NCI-H2227 (cell line): Measurements from ENCODE around the gene HLA-E.
"Not testable (repeated sequence)": the region's sequence is repeated elsewhere in the genome, so short reads cannot be mapped to it uniquely, and the experiment has no call there.

Source experiments
- DNase-seq: peaks from one replicate; lab custom pipeline; 2025; ENCODE audit not compliant: unreplicated experiment; lab: John Stamatoyannopoulos, UW

The HLA-E gene

GRCh38 chr6:30489081-30490025, at the start of gene HLA-E:
Gene HLA-E (plus strand): TSS chr6:30489509. CDS start chr6:30489532, 23 bp downstream.
- peak; percentile 91 for DNase-seq

GRCh38 chr6:30441171-30441570, 48.1 kb upstream of the HLA-E start:
- DNase-seq = no peak

GRCh38 chr6:30443657-30444450, 45.5 kb upstream of the HLA-E start:
- no peak for DNase-seq

- DNase-seq = no peak
Measured at GRCh38 chr6:30444451-30444742, 44.9 kb upstream of the HLA-E start.

GRCh38 chr6:30446259-30446658, 43.0 kb upstream of the HLA-E start:
- DNase-seq = no peak

- DNase-seq = peak; percentile 11
Measured at GRCh38 chr6:30447237-30447636, 42.1 kb upstream of the HLA-E start.

- DNase-seq = no peak
Measured at GRCh38 chr6:30450548-30450908, 38.8 kb upstream of the HLA-E start.

GRCh38 chr6:30450909-30451841, 38.1 kb upstream of the HLA-E start:
- peak; percentile 9 for DNase-seq

GRCh38 chr6:30452736-30453507, 36.4 kb upstream of the HLA-E start:
- no peak for DNase-seq

GRCh38 chr6:30453508-30454116, 35.7 kb upstream of the HLA-E start:
- DNase-seq = peak; percentile 71

- no peak for DNase-seq
Measured at GRCh38 chr6:30459145-30459544, 30.2 kb upstream of the HLA-E start.

GRCh38 chr6:30461055-30461454, 28.3 kb upstream of the HLA-E start:
- no peak for DNase-seq

GRCh38 chr6:30462482-30462881, 26.8 kb upstream of the HLA-E start:
- no peak for DNase-seq

GRCh38 chr6:30463242-30463641, 26.1 kb upstream of the HLA-E start:
- no peak for DNase-seq

GRCh38 chr6:30463651-30464618, 25.4 kb upstream of the HLA-E start:
- DNase-seq = no peak

GRCh38 chr6:30465595-30466306, 23.6 kb upstream of the HLA-E start:
- no peak for DNase-seq

- DNase-seq = no peak
Measured at GRCh38 chr6:30470968-30471367, 18.3 kb upstream of the HLA-E start.

- DNase-seq = not testable (repeated sequence)
Measured at GRCh38 chr6:30475116-30475515, 14.2 kb upstream of the HLA-E start.
